Adipocyte (in vitro differentiated cells): Measurements from ENCODE around the gene HOXA11.

Source experiments
- DNase-seq: peaks from one replicate; pipeline ENCODE4 v3.0.0-alpha.2; 2015; ENCODE audit warnings: low read depth
- H3K27me3 ChIP-seq: replicated peaks from 2 replicates; pipeline ENCODE4 v1.7.0; 2013; ENCODE audit warnings: mild to moderate bottlenecking, low read length, moderate library complexity; ENCODE audit not compliant: control insufficient read depth, insufficient read depth
- H3K36me3 ChIP-seq: 2 replicates; pipeline ENCODE4 v1.7.0; 2013; ENCODE audit warnings: low read length, mild to moderate bottlenecking, moderate library complexity; ENCODE audit not compliant: control insufficient read depth, insufficient read depth, severe bottlenecking
- H3K4me1 ChIP-seq: 2 replicates; pipeline ENCODE4 v1.7.0; 2013; ENCODE audit warnings: mild to moderate bottlenecking, low read length, moderate library complexity; ENCODE audit not compliant: control insufficient read depth, insufficient read depth
- H3K4me3 ChIP-seq: 2 replicates; pipeline ENCODE4 v1.7.0; 2013; ENCODE audit warnings: mild to moderate bottlenecking, low read length, moderate library complexity
- H3K9ac ChIP-seq: 2 replicates; pipeline ENCODE4 v1.7.0; 2013; ENCODE audit warnings: mild to moderate bottlenecking, low read length, moderate library complexity
- H3K9me3 ChIP-seq: 2 replicates; pipeline ENCODE4 v1.7.0; 2013; ENCODE audit warnings: mild to moderate bottlenecking, low read length, moderate library complexity; ENCODE audit not compliant: control insufficient read depth

Gene HOXA11

DNA sequence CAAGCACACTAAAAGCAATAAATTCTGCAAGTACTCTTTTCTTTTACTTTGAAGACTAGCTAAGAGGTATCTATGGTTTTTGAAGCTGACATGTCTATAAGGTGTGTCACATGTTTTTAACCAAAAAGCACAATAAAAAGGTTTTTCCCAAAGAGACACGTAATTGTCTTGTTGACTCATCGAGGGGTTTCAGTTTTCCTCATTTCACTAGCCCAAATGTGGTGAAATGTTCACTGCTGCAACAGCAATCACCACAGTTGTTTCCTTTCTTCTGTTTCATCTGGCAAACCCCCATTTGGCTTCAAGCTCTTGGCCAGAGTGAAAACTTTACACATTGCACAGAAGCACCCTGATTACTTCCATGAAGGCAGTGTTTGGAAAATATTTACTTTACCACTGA lies 50.6 kb downstream of the HOXA11 start:
- Histone ChIP-seq H3K4me1 (peaks cover 80% of the 10 kb centered on the region), H3K4me3 (no peak overlapping the region), H3K27me3 (no peaks in the 10 kb centered on the region), H3K9ac (peak overlapping the region; percentile 1), H3K36me3 (peaks cover under 1% of the 10 kb centered on the region), H3K9me3 (no peaks in the 10 kb centered on the region)
- no peak for DNase-seq

DNA sequence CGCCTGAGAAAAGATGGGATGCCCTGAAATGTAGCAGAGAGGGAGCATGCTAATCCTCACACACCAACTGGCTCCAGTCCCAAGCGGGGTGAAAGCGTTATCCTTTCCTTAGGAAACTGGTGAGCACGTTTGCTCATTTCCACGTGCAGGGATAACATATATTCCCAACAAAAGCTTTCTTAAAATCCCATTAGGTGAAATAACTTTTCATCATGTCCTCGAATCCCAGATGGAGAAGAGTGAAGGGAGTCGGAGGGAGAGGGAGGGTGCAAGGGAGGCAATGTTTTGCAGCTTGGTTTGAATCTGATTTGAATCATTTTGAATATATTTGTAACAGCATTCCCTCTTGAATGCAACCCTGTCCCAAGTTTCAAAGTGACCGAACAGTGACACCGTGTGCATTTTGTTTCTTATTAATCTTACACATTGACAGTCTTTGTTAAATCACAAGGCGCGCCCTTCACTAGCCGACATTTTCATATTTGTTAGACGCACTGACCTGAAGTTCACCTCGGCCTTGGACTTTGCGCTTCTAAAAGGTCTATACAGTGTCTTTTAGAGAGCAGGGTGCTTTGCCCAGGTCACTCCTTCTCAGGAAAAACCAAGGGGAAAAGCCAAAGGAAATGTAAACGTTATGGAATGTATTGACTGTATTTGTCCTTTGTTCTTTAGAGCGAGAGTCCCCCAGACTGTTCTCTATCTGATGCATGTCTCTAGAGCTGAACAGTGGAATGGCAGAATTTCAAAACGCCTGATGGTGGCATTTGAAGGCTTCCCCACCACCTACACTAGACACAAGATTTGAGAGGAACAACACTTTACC lies 51.4 kb downstream of the HOXA11 start:
- H3K9me3 ChIP-seq, result no peaks in the 10 kb centered on the region

DNA sequence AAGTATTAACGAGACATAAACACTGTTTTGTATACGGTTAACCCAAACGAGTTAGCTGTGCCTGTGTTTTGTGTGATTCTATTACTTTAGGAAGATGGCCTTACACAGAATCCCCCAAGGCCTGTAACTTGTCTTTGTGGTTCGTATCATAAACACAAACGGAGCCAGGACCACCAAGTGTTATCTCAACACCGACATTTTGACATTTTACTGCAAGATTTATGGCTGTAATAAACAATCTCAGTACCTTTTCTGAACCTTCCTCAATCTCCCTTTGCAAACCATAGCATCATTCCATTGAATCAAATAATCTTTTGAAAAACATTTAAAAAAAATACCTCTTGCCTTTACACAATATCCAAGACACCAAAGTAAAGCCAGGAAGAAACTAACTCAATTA lies 52.1 kb downstream of the HOXA11 start:
- H3K4me1 ChIP-seq, result peaks cover 78% of the 10 kb centered on the region
- H3K27me3 ChIP-seq, result no peaks in the 10 kb centered on the region

More for the DNA sequence above, 51.4 kb downstream of the HOXA11 start:
- H3K4me3 ChIP-seq, result no peak overlapping the region
- H3K4me1 ChIP-seq, result peaks cover 78% of the 10 kb centered on the region
- peak overlapping the region; percentile 1 for H3K9ac ChIP-seq
- no peaks in the 10 kb centered on the region for H3K27me3 ChIP-seq
- H3K36me3 ChIP-seq, result peaks cover 8% of the 10 kb centered on the region
- DNase-seq, result no peak

DNA sequence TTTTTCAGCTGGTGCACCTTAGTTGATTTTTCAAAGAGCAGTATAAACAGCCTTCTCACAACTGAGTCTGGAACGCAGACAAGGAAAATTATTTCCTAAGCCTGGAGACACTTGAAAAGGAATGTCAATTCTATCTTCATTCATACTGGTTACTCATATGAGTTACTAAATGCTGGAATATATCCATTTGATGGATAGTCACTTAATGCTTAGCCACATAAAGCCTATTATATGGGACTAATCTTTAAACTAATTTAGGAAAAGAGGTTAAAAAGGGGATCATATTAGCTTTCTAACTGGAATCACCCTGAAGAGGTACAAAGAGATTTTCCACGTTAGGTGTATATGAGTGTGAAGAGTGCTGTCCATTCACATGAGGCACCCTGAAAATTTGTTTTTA lies 52.8 kb downstream of the HOXA11 start:
- peaks cover 78% of the 10 kb centered on the region for H3K4me1 ChIP-seq
- no peak overlapping the region for H3K4me3 ChIP-seq

More for the DNA sequence above, 52.1 kb downstream of the HOXA11 start:
- Histone ChIP-seq H3K36me3 (peaks cover 8% of the 10 kb centered on the region), H3K4me3 (no peak overlapping the region), H3K9me3 (no peaks in the 10 kb centered on the region), H3K9ac (no peak overlapping the region)
- no peak for DNase-seq

DNA sequence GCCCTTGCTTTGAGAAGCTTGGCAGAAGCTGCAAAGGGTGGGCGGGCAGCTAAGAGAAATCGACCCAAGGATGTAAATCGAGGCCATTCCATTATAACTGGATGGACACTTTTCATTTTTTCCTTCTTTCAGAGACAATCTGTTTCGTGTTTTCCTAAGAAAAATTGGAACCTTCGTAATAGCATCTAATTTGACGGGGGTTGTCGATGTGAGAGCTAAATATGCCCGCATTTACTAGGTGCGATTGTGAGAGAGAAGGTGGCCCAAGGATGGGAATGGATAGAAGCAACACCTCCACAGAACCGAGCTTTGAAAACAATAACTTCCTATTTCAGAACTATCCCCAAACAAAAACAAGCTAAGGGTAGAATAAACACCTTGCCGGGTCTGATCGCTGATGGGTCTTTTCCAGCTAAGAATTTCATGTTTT lies 53.6 kb downstream of the HOXA11 start:
- H3K4me1 ChIP-seq, result peaks cover 72% of the 10 kb centered on the region
- peak overlapping the region; percentile 82 for H3K4me3 ChIP-seq
- peaks cover 8% of the 10 kb centered on the region for H3K36me3 ChIP-seq
- DNase-seq, result no peak
- H3K9me3 ChIP-seq, result no peaks in the 10 kb centered on the region
- peak overlapping the region; percentile 82 for H3K9ac ChIP-seq
- no peaks in the 10 kb centered on the region for H3K27me3 ChIP-seq

More for the DNA sequence above, 52.8 kb downstream of the HOXA11 start:
- Histone ChIP-seq H3K9me3 (no peaks in the 10 kb centered on the region), H3K27me3 (no peaks in the 10 kb centered on the region), H3K9ac (peak overlapping the region; percentile 6), H3K36me3 (peaks cover 8% of the 10 kb centered on the region)
- DNase-seq, result no peak
